K562 (cell line): Measurements from ENCODE around the gene ANO8. TPM values are rescaled to one million over a fixed set of nuclear protein-coding genes. Genes with fewer than 3 reads are reported as not detected.

Experiments used
- CBX8 ChIP-seq: fragments of 200-600 bp; sonication (generic); IDR thresholded peaks from 2 replicates; pipeline ENCODE4 v1.6.1; 2012; ENCODE audit warnings: borderline replicate concordance, mixed run types, low read depth, mild to moderate bottlenecking, moderate library complexity, mixed read lengths, low read length, control low read depth, inconsistent platforms; ENCODE audit not compliant: poor library complexity, severe bottlenecking; ENCODE audit errors: extremely low read depth
- EWSR1 ChIP-seq: fragments of 450-650 bp; IDR thresholded peaks from 2 replicates; pipeline ENCODE4 v1.6.1; 2018; ENCODE audit warnings: borderline replicate concordance, mild to moderate bottlenecking, low read depth, moderate library complexity; ENCODE audit not compliant: partially characterized antibody
- HDAC8 ChIP-seq: fragments of 450-650 bp; IDR thresholded peaks from 2 replicates; pipeline ENCODE4 v1.6.1; 2016; ENCODE audit warnings: mild to moderate bottlenecking, missing genetic modification characterization, moderate library complexity, missing compliant biosample characterization
- KDM2B ChIP-seq: fragments of 250-450 bp; sonication (Bioruptor Pico); IDR thresholded peaks from 2 replicates; pipeline ENCODE4 v1.8.0; 2021; ENCODE audit warnings: mild to moderate bottlenecking, moderate library complexity
- MYNN ChIP-seq, 2 experiments: sonication (generic); formaldehyde crosslinking in 1 of 2; IDR thresholded peaks; 2 replicates each; pipeline versions ENCODE4 v1.5.0 to v1.6.1; 2016 to 2020; ENCODE audit warnings: antibody characterized with exemption in 1 of 2, missing genetic modification reagents in 1 of 2
- NFIX ChIP-seq: fragments of 250-450 bp; sonication (Bioruptor Pico); IDR thresholded peaks from 2 replicates; pipeline ENCODE4 v1.4.0; 2020; ENCODE audit warnings: low read depth, mild to moderate bottlenecking, moderate library complexity
- NR2C2 ChIP-seq, 2 experiments: fragments of 200-800 bp in 1 of 2; sonication (Bioruptor generic) in 1 of 2; sonication (generic) in 1 of 2; formaldehyde crosslinking in 1 of 2; IDR thresholded peaks; 2 replicates each; pipeline versions ENCODE4 v1.6.1 to v1.8.0; 2016 to 2022; ENCODE audit warnings: mild to moderate bottlenecking in 1 of 2, missing compliant biosample characterization in 1 of 2, missing genetic modification characterization in 1 of 2, missing genetic modification reagents in 1 of 2
- RBBP5 ChIP-seq: fragments of 200-600 bp; sonication (generic); IDR thresholded peaks from 2 replicates; pipeline ENCODE4 v1.6.1; 2012; ENCODE audit warnings: borderline replicate concordance, mild to moderate bottlenecking, low read length, control low read depth, inconsistent platforms; ENCODE audit not compliant: insufficient read depth, poor library complexity, severe bottlenecking
- XRCC3 ChIP-seq: fragments of 450-650 bp; IDR thresholded peaks from 2 replicates; pipeline ENCODE4 v1.6.1; 2017; ENCODE audit warnings: mild to moderate bottlenecking, moderate library complexity
- YBX1 ChIP-seq: fragments of 450-650 bp; IDR thresholded peaks from 2 replicates; pipeline ENCODE4 v1.7.1; 2016; ENCODE audit warnings: mild to moderate bottlenecking
- ZNF124 ChIP-seq: sonication (generic); formaldehyde crosslinking; IDR thresholded peaks from 2 replicates; pipeline ENCODE4 v1.8.1; 2022; ENCODE audit warnings: missing genetic modification reagents
- ZNF561 ChIP-seq: fragments of 450-650 bp; formaldehyde crosslinking; conservative IDR thresholded peaks from 2 replicates; pipeline ENCODE4 v1.4.0; 2020; ENCODE audit warnings: mild to moderate bottlenecking, moderate library complexity
- ZNF644 ChIP-seq: fragments of 200-800 bp; sonication (Bioruptor generic); IDR thresholded peaks from 2 replicates; pipeline ENCODE4 v1.6.1; 2016; ENCODE audit warnings: low read depth, missing genetic modification characterization, missing compliant biosample characterization
- polyA plus RNA-seq, 8 experiments: library from polyadenylated mRNA; depleted of rRNA in 4 of 8; stranded (reverse) in 5 of 8; unstranded in 3 of 8; fragments of >200 nt; fragmentation: Nextera tagmentation in 2 of 8; fragmentation: Illumina TruSeq in 1 of 8; extraction: Ambion mirVana in 2 of 8; extraction: Trizol in 1 of 8; gene quantifications; 2 replicates each; pipeline versions ENCODE4 v1.2.1 to v1.2.3, GENCODE V29; 2011 to 2014; ENCODE audit warnings: inconsistent platforms in 1 of 8, missing spikeins in 1 of 8
- total RNA-seq, 7 experiments: library from RNA; depleted of rRNA in 6 of 7; stranded (reverse); fragments of >200 nt in 6 of 7; fragmentation: Illumina TruSeq in 2 of 7; extraction: Trizol in 2 of 7; gene quantifications; 2 replicates each; pipeline versions ENCODE4 v1.2.1 to v1.2.3, GENCODE V29; 2011 to 2021; ENCODE audit warnings: low replicate concordance in 1 of 7
- TF ChIP-seq, protein P1 (sequence below): fragments of 450-650 bp; IDR thresholded peaks from one replicate; pipeline ENCODE4 v1.6.1; 2018; ENCODE audit warnings: mild to moderate bottlenecking, moderate library complexity; ENCODE audit not compliant: partially characterized antibody
- TF ChIP-seq, protein P2 (sequence below): sonication (generic); formaldehyde crosslinking; IDR thresholded peaks from 2 replicates; pipeline ENCODE4 v1.8.1; 2023; ENCODE audit warnings: mild to moderate bottlenecking, missing genetic modification reagents, moderate library complexity
- TF ChIP-seq, protein P3 (sequence below): fragments of 450-650 bp; IDR thresholded peaks from 2 replicates; pipeline ENCODE4 v1.6.1; 2016; ENCODE audit warnings: borderline replicate concordance
- TF ChIP-seq, protein P4 (sequence below): sonication (generic); formaldehyde crosslinking; IDR thresholded peaks from 2 replicates; pipeline ENCODE4 v1.8.0; 2022; ENCODE audit warnings: missing genetic modification reagents, mild to moderate bottlenecking, moderate library complexity, borderline replicate concordance
- TF ChIP-seq, protein P5 (sequence below): sonication (generic); formaldehyde crosslinking; IDR thresholded peaks from 2 replicates; pipeline ENCODE4 v1.8.1; 2023; ENCODE audit warnings: mild to moderate bottlenecking, missing genetic modification reagents

The ANO8 gene
- total and polyA plus RNA-seq, 9 of the 15 experiments (the other 6 are each of a cell fraction or from before 2014, with no cell fraction given): 0.07 to 7.6 (median 2.3) TPM; not detected in 1

DNA sequence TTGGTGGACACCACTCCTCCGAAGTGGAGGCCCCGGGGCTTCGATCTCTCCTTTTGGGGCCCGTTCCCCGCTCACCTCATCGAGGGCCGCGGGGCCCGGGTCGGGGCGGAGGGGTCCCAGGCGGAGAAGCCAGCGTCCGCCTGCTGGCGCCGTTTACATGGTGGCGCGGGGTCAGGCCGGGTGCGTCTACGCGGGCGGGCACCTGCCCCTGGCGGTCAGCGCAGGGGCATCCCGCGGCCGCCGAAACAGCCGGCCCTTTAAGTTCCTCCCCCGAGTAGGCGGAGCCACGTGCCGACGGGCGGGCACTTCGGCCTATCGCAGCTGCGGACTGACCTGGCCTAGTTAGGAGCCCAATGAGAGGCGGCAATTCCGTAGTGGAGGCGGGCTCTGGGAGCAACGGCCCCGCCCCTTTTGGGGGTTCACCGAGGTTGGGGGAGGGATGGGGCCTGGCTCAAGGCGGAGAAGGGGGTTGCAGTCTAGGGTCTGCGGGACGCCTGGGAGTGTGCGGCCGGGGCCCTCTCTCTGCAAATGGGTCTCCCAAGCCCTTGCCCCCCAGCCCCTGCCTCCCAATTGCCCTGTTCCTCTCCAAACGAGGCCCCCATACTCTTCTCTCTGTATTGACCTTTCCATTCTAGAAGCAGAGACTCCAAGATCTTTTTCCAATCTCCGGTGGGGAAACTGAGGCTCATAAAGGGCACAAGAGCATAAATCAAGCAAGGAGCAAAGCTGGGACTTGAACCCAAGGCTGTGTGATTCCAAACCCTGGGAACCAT lies 31.3 kb downstream of the ANO8 start, which contains the start of gene ABHD8 (continued):
- peak; percentile 62; the same call in 1 of the 2 replicates for TF ChIP-seq MYNN (IDR thresholded peaks at IDR 0.05)
- TF ChIP-seq MYNN (CRISPR knock-in tag; IDR thresholded peaks at IDR 0.05): no peak
- TF ChIP-seq EWSR1: no peak
- TF ChIP-seq, protein P1, sequence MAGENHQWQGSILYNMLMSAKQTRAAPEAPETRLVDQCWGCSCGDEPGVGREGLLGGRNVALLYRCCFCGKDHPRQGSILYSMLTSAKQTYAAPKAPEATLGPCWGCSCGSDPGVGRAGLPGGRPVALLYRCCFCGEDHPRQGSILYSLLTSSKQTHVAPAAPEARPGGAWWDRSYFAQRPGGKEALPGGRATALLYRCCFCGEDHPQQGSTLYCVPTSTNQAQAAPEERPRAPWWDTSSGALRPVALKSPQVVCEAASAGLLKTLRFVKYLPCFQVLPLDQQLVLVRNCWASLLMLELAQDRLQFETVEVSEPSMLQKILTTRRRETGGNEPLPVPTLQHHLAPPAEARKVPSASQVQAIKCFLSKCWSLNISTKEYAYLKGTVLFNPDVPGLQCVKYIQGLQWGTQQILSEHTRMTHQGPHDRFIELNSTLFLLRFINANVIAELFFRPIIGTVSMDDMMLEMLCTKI: no peak
- no peak for TF ChIP-seq YBX1
- TF ChIP-seq RBBP5: peak; percentile 37
- TF ChIP-seq CBX8: no peak
- TF ChIP-seq ZNF561 (CRISPR knock-in tag): no peak
- TF ChIP-seq XRCC3: no peak
- peak; percentile 83; the same call in 1 of the 2 replicates for TF ChIP-seq KDM2B (CRISPR knock-in tag)
- TF ChIP-seq, protein P2, sequence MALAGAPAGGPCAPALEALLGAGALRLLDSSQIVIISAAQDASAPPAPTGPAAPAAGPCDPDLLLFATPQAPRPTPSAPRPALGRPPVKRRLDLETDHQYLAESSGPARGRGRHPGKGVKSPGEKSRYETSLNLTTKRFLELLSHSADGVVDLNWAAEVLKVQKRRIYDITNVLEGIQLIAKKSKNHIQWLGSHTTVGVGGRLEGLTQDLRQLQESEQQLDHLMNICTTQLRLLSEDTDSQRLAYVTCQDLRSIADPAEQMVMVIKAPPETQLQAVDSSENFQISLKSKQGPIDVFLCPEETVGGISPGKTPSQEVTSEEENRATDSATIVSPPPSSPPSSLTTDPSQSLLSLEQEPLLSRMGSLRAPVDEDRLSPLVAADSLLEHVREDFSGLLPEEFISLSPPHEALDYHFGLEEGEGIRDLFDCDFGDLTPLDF (CRISPR knock-in tag): peak; percentile 79; the same call in 1 of the 2 replicates
- TF ChIP-seq, protein P3, sequence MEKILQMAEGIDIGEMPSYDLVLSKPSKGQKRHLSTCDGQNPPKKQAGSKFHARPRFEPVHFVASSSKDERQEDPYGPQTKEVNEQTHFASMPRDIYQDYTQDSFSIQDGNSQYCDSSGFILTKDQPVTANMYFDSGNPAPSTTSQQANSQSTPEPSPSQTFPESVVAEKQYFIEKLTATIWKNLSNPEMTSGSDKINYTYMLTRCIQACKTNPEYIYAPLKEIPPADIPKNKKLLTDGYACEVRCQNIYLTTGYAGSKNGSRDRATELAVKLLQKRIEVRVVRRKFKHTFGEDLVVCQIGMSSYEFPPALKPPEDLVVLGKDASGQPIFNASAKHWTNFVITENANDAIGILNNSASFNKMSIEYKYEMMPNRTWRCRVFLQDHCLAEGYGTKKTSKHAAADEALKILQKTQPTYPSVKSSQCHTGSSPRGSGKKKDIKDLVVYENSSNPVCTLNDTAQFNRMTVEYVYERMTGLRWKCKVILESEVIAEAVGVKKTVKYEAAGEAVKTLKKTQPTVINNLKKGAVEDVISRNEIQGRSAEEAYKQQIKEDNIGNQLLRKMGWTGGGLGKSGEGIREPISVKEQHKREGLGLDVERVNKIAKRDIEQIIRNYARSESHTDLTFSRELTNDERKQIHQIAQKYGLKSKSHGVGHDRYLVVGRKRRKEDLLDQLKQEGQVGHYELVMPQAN: no peak
- no peak for TF ChIP-seq NFIX (CRISPR knock-in tag)
- TF ChIP-seq NR2C2 (CRISPR knock-in tag; IDR thresholded peaks at IDR 0.05): peak; percentile 56; the same call in 1 of the 2 replicates
- TF ChIP-seq NR2C2 (tag; IDR thresholded peaks at IDR 0.05): peak; percentile 91
- no peak for TF ChIP-seq ZNF644 (tag)
- no peak for TF ChIP-seq HDAC8 (tag)
- TF ChIP-seq, protein P4, sequence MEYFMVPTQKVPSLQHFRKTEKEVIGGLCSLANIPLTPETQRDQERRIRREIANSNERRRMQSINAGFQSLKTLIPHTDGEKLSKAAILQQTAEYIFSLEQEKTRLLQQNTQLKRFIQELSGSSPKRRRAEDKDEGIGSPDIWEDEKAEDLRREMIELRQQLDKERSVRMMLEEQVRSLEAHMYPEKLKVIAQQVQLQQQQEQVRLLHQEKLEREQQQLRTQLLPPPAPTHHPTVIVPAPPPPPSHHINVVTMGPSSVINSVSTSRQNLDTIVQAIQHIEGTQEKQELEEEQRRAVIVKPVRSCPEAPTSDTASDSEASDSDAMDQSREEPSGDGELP (CRISPR knock-in tag): peak; percentile 90
- TF ChIP-seq, protein P5, sequence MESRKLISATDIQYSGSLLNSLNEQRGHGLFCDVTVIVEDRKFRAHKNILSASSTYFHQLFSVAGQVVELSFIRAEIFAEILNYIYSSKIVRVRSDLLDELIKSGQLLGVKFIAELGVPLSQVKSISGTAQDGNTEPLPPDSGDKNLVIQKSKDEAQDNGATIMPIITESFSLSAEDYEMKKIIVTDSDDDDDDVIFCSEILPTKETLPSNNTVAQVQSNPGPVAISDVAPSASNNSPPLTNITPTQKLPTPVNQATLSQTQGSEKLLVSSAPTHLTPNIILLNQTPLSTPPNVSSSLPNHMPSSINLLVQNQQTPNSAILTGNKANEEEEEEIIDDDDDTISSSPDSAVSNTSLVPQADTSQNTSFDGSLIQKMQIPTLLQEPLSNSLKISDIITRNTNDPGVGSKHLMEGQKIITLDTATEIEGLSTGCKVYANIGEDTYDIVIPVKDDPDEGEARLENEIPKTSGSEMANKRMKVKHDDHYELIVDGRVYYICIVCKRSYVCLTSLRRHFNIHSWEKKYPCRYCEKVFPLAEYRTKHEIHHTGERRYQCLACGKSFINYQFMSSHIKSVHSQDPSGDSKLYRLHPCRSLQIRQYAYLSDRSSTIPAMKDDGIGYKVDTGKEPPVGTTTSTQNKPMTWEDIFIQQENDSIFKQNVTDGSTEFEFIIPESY (CRISPR knock-in tag): no peak
- no peak for TF ChIP-seq ZNF124
